Measurements from ENCODE around the gene KCNMA1.

Gene KCNMA1

DNA sequence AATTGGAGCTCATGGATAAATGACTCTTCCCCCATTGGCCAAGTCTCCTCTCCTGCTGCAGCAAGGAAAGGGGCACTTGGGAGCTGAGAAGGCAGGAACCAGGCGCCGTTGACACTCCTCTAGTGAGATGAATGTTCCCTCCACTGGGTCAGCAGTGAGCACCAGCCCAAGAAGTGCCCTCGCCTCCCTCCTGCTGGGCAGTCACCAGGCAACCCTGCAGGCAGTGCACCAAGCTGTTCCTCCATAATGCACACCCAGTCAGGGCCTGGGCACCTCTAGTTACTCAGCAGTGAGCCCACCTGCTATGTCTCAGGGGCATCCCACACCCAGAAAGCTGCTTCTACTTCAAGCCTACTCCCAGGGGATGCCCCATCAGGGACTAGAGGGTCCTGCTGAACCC is 84.3 kb downstream of the KCNMA1 start:
- no peak for DNase-seq

DNA sequence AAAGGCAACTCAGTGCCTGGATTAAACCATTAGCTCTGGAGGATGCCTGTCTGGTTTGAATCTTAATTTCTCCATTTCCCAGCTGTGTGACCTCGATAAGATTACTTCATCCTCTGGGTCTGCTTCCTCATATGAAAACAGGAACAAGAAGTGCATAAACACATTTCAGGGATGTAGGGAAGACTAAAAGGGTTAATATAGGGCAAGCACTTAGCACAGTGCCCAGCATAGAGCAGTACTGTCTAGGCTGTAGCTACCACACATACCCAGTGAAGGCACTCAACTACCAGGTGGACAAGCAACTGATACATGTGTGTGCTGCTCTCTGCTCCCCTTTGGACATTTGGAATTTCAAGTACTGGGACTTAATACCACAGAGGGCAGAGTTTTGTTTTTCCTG is 85.4 kb downstream of the KCNMA1 start:
- DNase-seq = no peak

DNA sequence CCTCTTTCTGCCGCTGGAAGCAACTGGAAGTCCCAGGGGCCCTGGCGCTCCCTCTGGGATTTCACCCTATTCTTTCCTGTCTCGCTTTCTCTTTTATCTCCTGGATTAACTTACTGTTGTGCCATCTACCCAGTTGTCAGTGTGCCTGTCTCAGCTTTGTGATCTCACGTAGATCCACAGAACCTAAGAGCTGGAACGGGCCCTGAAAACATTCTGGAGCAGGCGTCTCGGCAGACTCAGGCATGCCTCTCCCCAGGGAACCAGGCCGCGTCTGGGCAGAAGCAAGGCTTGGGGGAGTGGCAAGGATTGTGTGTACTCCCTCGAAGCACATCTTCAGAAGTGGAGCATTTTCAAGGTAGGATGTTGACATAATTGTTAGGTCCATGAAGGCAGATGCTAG is 87.2 kb downstream of the KCNMA1 start:
- no peak for DNase-seq

DNA sequence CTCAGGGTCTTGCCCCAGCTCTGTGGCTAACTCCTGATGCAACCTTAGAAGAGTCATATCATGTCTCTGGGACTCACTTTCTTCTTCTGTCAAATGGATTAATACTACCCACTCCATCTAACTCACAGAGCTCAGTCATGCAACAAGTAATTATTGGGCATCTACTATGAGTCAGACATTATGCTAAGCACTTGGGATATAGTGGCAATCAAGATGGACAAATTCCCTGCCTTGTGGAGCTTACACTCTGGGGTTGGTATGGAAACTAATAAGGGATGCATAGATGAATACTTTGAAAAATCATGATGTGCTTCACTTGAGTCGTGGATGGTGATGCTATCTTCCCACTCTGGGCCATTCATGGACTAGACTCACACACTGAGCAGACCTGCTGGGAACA is 88.9 kb downstream of the KCNMA1 start:
- no peak for DNase-seq

DNA sequence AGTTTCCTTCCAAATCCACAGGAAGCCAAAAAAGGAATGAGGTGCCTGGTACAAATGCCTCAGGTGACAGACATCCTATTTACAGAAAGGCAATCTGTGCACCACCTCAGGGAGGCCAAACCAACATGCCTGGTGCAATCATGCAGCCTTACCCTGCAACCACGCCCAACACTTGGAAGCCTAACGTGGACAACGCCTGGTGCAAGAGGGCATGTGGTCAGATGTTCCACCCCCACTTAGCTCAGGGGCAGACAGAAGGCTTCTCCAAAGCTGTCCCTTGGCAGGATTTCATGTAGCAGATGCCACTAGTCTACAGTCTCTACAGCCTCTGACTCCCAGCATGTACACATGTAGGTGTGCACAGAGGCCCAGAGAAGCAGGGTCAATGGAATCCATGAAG is 89.5 kb downstream of the KCNMA1 start:
- DNase-seq = no peak

DNA sequence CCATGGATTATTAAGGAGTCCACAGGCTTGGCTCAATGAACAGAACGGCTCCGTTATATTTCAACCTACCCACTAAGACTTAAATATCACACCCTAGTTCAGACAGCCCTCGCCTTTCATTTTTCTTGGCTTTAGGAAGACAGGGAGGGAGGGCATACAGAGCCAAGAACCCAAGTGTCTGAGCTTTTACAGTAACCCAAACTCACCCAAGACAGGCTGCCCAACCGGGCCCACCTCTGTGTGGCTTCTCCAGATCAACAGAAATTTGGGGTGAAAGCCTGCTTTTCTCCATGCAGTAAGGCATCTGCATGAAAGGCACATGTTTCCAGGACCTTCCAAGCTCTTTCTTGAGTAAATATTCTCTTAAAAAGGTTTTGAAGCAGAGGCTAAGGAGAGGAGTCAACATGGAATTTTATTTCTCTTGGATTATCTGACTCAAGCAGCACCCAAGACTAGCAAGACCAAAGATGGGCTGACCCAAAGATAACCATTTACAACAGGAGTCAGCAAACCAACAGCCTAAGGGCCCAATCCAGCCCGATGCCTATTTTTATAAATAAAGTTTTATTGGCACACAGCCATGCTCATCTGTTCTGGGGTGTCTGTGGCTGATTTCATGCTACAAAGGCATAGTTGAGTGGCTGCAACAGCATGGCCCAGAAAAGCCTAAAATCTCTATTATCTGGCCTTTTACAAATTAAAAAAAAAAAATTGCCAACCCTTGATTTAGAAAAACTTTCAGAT is 90.1 kb downstream of the KCNMA1 start:
- no peak for DNase-seq

DNA sequence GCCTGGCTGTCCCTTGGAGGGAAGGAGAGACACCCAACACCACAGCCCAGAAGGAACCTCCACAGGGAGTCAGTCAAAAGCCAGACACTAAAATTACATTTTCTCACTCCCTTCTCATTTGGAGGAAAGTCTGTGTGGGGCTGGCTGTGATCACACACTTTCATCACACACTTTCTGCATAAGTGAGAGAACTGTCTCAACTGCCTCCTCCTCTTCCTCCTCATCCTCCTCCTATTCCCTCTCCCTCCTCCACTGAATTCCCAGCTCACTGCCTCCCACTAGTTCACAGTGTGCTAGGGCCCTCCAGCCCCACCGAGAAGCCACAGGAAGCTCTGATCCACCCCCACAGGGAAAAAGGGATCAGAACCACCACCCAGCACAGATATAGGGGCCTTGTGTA is 91.6 kb downstream of the KCNMA1 start:
- DNase-seq = no peak

DNA sequence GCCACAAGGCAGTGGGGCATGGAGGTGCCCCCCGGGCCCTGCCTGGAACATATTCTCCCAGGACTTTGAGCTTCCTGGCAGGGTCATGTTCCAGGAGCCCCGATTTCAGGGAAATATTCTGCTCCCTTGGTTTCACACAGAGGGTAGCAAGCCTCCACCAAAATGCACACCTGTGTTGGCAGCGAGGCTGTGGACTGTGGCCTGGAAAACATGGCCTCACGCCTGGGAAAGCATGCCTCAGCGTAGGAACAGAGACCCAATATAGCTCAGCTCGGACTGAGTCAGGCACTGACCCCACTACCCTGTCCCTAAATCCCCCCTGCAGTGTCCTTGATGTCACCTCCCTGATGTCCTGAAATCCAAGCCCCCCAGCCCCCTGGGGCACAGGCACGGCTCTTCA is 92.0 kb downstream of the KCNMA1 start:
- DNase-seq = no peak

DNA sequence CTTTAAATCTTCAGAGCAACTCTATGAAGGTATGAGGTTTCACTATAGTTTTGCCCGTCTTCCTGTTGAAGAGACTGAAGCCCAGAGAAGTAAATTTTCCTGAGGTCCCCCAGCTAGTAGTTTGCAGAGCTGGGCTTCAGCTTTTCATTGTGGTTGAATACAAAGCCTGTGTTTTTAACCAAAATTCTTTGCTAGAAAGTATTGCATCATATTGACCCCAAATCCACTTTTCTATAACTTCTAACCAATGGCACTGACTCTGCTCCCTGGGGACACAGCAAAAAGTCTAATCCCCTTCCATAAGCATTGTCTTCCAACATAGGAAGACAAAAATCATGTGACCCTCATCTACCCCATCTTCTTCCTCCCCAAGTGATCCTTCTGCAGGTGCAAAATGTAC is 93.0 kb downstream of the KCNMA1 start:
- DNase-seq = no peak

DNA sequence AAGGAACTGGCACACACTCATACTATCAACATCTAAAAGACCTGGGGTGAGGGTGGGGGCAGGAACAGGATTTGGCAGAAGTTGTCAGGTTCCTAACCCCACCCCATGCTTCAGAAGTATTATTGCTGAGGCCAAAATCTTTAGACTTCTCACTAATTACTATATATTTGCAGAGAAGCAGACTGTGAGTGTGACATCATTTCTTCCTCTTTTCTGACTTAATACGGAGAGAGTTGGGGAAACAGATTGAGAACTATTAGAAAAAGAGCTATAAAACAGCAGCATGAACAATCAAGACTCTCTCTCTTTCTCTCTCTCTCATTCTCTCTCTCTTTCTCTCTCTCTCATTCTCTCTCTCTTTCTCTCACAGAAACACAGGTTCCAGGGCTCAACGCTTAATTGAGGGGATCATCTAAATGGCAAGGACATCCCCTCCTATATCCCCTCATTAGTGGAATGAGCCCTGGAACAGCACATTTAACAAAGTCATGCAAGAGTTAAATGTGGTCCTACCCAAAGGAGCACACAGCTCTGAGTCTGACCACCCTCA is 94.8 kb downstream of the KCNMA1 start:
- DNase-seq = no peak

DNA sequence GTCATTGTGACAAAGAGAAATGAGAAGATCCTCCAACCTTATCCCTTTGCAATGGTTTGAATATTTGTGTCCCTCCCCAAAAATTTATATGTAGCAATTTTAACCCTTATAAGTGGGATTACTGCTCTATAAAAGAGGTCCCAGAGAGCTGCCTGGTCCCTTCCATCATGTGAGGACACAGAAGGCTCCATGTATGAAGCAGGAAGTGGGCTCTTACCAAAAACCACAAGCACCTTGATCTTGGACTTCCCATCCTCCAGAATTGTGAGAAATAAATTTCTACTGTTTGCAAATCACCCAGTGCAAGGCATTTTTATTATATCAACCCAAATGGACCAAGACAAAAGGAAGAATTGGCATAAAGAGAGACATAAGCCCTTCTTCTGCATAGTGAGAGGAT is 95.7 kb downstream of the KCNMA1 start:
- DNase-seq = no peak

DNA sequence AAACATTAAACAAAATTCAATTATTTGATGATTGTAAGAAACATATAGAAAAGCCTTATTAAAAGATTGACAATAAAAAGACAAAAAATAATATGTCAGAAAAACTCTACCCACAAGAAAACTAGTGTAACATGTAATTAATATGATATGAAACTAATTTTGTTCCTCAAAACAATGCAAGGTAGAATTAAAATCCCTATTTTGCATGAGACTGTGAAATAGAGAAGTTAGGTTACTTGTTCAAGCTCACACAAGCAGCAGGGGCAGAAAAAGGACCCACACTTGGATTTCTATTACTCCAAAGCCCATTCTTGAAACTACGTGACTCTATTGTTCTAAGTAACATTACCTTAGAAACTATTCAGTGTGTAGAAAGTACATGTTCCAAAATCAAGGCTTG is 96.4 kb downstream of the KCNMA1 start:
- DNase-seq = no peak

DNA sequence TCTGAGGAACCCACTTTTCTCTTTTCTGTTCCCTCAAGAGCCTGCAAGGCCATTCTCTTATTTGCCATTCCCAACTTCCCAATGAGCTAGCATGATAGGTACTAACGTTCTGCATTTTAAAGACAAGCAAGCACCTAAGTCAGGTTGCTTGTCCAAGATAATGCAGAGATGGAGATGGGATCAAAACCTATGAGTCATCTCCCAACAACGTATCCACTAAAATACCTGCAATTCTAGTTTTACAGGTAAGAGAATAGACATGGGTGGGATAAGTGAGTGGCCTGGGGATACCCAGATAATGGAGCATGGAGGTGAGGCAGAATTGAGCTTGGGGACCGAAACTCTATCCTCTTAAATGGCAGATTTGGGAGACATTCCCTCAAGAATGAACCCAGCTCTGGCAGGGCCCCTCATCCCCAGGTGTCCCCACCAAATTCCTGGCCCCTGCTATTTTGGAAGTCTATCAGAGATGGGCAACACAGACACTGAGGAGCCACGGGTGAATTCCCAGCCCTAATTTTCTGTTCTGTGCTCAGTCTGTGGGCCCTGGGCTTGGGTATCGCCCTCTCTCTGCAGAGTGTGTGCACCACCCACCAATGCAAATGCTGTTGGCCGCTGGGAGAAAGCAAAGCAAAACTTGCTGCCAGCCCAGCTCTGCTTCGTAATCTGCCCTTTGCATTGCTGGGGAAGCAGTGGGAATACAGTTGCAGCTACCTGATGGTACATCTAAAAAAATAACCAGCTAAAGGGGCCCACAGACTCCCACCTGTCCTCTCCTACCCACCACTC is 98.3 kb downstream of the KCNMA1 start:
- no peak for DNase-seq

DNA sequence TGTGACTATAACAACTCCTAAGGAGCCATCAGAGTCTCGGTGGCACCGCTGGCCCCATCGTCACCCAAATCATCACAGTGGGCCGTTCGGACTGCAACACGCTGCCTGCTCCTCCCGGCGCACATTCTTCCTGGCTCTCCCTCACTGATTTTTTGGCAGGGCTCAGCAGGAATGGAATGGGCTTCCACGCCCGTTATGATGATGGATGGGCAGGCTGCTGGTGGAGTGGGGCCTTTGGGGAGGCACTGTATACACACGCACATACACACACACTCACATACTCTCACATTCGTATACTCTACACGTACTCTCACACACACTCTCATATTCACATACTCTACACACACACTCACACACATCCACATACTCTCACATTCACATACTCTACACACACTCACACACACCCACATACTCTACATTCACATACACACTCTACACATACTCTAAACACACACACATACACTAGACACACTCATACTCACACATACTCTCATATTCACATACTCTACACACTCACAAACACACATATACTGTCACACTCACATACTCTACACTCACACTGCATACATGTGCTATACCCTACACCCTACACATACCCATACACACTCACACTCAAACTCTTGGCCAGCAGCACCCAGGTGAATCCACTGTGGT is 99.8 kb downstream of the KCNMA1 start:
- DNase-seq = no peak

DNA sequence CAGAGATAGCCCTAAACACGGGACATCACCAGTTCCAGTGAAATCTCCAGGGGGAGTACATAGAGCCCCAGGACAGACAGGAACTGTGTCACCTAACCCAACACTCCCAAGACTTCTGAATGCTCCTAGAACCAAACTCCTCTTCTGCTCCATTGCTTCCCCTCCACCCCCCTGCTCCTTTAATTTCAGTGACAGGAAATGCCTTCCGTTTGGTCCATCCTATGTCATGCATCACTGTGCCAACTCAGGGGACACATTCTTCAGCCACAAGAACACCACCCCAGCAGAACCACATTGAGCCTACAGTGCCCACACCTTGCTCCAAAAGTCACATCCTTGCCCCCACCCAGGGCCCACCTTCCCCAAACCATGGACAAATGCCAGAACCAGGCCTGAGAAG is 100.5 kb downstream of the KCNMA1 start:
- no peak for DNase-seq

DNA sequence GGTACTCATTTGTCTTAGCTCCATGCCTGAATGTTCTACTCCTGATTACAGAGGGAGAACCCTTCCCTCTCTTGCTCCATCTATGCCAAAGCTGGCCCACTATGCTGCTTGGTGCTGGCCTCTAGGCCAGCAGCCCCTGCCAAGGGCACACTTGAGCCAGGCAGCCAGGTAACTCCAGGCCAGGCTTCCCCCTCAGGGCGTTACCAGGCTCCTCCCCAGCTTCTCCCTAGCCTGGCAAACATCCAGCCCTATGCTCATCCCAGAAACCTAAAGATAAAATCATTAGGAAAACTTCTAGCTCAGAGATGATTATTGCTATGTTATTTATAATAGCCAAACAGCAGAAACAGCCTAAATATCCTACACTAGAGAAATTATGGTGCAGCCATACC is 103.7 kb downstream of the KCNMA1 start:
- DNase-seq = no peak

DNA sequence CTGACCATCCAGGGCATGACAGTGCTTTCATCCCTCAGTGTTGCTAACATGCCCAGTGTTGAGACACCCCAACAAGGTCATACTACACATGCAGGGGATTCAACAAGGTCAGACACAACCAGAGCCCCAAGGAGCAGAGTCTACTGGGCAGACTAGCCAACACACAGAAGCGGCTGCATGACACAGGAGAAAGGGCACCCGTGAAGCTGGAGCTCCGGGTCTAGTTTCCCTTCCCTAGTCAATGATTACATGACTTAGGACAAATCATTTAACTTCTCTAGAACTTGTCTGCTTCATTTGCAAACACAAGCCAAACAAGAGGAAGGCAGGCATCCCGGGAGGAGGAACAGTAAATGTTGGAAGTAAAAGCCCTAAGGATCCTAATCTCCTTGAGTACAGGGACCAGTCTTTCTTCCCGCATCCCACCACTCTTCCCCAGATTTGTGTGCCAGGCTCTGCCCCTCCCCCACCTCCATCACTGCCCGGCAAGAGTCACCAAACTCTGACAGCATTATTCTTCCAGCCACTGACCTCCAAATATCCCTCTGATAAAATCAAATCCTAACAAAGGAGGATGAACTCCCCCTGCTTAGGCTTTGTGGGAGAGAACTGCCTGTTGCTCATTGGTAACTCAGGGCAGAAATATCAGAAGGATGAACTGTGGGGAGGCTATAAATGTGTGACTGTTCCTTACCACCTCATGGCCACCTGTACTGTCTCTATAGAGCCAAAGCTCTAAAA is 104.3 kb downstream of the KCNMA1 start:
- no peak for DNase-seq

DNA sequence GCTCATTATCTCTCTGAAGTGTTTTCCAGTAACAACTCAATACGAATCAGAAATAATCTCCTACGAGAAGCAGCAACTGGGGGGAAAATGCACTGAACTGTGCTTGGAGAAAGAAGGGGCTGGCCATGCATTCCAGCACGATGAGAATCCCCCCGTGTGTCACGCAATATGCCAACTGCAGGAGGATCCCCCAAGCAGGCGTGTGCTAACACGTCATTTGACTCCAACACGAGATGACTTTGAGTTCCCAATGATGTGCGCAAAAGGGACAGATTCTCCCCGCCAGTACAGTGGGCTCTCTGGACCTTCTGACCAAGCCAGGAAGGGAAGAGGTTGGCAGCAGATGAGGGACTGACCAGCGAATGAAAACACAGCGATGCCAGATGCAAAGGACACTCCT is 105.5 kb downstream of the KCNMA1 start:
- DNase-seq = no peak

DNA sequence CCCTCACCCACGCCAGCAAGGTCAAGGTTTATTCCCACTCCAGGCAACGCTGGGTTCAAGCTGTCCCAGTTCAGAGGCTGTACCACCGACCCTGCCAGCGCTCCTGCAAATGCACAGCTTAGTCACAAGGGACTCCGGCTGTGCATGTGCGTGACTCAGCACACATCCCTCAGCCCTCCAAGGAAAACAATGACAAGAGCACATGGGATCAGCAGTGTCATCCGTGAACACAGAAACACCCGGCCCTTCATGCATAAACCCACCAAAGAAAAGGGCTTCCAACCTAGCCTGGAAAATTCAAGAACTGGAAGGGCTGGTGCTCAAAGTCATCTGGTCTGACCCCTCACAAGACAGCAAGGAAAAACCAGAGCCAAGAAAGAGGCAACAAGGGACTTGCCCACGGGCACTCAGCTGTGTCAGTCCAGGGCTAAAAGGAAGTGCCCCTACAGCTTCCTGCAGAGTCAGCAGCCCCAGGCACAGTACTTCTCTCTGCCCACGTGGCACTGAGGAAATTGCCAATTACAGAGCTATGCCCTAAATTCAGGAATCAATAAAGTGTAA is 106.1 kb downstream of the KCNMA1 start:
- no peak for DNase-seq

DNA sequence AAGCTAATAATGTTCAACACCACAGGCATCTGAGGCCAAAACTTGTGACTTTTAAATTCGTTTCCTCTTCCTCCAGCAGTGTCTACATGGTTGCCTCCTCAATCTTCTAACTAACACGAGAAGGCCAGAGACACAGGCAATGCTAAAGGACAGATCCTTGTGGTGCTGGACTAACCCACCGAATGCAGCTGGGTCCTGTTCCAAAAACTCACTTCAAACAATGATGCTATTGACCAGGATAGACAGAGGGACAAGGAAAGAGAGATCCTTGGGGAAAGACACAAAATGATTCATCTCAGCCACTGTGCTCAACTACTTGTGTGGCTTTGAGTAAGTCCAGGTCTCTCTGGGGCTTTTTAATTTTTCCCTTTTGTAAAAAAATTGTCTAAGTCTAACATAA is 107.6 kb downstream of the KCNMA1 start:
- no peak for DNase-seq

DNA sequence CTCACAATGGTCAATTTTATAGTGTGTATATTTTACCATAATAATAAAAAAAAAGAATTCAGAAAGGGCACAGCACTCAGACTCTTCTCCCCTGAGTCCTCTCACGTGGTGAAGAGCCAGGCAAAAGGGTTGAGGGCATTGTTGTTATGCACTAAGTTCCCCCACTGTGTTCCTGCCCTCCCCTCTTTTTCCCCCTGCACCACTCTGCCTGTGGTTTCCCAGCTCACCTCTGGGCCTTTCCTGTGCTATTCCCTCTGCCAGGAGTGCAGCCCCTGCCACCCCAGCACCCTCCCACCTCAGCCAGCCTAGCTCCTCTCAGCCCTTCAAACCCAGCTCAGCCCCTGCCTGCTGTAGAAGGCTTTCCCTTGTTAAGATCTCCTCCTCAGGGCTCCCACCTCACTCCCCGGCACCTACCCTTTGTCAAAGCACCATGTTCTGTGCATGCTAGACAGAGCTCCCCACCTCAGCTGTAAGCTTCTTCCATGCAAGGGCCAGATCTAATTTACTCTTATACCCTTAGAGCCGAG is 108.5 kb downstream of the KCNMA1 start:
- DNase-seq = no peak

DNA sequence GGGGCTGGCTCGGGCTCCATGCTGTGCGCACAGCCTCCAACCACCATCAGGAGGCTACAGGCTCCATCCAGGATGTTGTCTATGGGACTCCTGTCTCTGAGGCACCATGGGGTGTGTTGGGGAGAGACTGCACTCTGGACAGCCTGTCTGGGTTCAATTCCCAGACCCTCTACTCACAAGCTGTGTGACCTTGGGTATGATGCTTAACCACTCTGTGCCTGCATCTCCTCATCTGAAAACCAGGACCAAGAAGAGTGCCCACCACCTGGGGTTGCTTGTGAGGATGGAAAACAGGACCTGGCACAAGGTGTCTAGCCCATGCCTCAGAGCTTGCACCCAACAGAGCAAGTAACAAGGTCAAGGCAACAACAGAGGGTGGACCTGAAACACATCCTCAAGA is 109.8 kb downstream of the KCNMA1 start:
- DNase-seq = no peak

Data from NCI-H526 treated with DMSO at 0.1 percent for 48 hours (cell line).